HEK293T (cell line): ENCODE measurements around the gene SPRN.

ENCODE experiments used
- BHLHE40 ChIP-seq: fragments of 450-650 bp; IDR thresholded peaks from 2 replicates; pipeline ENCODE4 v1.6.1; 2016; ENCODE audit warnings: mild to moderate bottlenecking, moderate library complexity, borderline replicate concordance
- ELF4 ChIP-seq: fragments of 450-650 bp; IDR thresholded peaks from 2 replicates; pipeline ENCODE4 v1.6.1; 2017; ENCODE audit warnings: antibody characterized with exemption
- FOXK2 ChIP-seq: fragments of 450-650 bp; IDR thresholded peaks from 2 replicates; pipeline ENCODE4 v1.6.1; 2016; ENCODE audit warnings: mild to moderate bottlenecking
- HDGF ChIP-seq: fragments of 450-650 bp; IDR thresholded peaks from 2 replicates; pipeline ENCODE4 v1.6.1; 2017; ENCODE audit warnings: antibody characterized with exemption, borderline replicate concordance
- SP1 ChIP-seq: fragments of 450-650 bp; IDR thresholded peaks from 2 replicates; pipeline ENCODE4 v1.6.1; 2017
- SUZ12 ChIP-seq: fragments of 450-650 bp; IDR thresholded peaks from 2 replicates; pipeline ENCODE4 v1.6.1; 2016; ENCODE audit warnings: mild to moderate bottlenecking
- TARDBP ChIP-seq: fragments of 450-650 bp; IDR thresholded peaks from 2 replicates; pipeline ENCODE4 v1.6.1; 2016
- ZNF384 ChIP-seq: fragments of 450-650 bp; IDR thresholded peaks from 2 replicates; pipeline ENCODE4 v1.6.1; 2016

DNA sequence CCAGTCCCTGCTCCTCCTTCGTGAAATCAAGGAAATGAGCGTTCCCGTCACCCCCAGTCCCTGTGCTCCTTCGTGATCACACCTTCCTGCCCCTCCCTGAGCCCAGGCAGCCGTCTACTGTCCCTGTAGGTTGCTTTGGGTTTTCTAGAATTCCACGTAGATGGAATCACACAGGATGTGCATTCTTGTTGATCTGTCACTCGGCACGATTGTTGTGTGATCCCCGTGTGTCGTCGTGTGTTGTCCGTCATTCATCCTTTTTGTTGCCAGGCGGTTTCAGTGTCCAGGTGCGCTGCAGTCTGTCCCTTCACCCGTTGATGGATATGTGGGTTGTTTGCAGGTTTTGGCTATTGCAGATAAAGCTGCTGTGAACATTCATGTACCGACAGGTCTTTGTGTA is 21.1 kb downstream of the SPRN start:
- TF ChIP-seq HDGF: no peak
- TF ChIP-seq BHLHE40: no peak
- TF ChIP-seq SP1: no peak
- TF ChIP-seq SUZ12: no peak
- TF ChIP-seq ZNF384: no peak
- no peak for TF ChIP-seq ELF4
- no peak for TF ChIP-seq FOXK2
- TF ChIP-seq TARDBP: no peak
